Ramos (cell line): Measurements from ENCODE around the gene MYL4.
"Not testable (repeated sequence)": the region's sequence is repeated elsewhere in the genome, so short reads cannot be mapped to it uniquely, and the experiment has no call there.

ENCODE experiments used
- in situ Hi-C: fragments of 300-500 bp; cut with MboI; formaldehyde crosslinking; loops from one replicate; pipeline ENCODE4 v1.14.3; 2022; ENCODE audit warnings: low sequenced_read_pairs; ENCODE audit not compliant: unreplicated experiment

Gene MYL4

DNA sequence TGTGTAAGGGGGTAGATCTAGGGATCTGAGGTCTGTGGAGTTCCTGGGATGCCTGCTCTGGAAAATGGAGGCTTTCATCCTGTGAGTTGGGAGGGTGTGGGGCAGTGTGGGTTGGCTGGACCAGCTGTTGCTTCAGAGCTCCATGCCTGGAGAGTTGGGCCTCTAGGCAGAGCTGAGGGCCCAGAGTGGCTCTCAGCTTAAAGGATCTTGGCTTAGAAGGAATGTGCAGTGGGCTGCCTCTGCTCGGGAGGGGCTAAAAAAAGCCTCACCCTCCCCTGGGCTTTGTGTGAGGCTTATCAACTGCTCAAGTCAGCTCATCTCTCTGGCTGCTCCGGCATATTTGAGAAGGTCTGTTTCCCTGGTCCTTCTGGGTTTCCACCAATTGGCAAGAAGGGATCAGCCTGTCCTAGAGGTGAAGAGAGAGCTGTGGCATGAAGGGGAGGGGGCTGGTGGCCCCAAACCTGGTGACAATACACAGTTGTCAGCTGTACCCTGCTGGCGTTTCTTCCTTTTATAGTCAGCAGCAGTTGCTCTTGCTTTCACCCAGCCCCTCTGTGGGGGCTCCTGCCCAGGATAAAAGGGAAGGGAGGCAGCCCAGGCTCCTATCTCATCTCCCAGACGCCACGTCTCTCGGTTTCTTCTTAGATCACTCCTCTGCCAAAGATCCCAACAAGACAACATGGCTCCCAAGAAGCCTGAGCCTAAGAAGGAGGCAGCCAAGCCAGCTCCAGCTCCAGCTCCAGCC, at the start of gene MYL4:
MYL4 (plus strand) TSS at position 605 of the 745 bp plus-strand sequence; CDS start at position 680, 75 bp downstream.
- in situ Hi-C loops = no loop called here

DNA sequence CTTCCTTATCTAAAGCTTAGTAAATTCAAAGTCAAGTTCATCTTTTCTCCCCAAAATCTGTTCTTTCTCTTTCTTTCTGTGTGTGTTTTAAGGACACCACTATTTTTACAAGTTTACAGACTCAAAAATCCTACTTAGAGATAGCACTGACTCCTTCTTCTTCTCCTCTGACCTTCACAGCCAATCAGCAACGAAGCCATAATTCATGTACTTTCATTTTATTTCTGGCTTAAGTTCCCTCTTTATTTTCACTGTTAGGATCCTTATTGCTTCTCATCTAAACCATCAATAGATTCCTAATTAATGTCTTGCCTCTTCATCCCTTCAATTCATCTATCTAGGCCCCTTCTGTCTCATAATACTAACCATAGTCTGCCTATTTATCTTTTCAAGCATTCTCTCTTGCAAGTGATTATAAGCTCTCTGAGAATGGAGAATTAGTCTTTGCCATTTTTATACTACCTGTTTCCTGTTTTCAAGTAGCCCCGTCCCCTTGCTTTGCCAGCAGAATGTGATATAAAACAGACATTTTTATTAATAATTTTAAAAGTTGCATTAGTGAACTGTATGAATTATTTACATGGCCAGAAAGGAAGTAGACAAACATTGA, 47.0 kb upstream of the MYL4 start:
- in situ Hi-C loops = no loop called here

DNA sequence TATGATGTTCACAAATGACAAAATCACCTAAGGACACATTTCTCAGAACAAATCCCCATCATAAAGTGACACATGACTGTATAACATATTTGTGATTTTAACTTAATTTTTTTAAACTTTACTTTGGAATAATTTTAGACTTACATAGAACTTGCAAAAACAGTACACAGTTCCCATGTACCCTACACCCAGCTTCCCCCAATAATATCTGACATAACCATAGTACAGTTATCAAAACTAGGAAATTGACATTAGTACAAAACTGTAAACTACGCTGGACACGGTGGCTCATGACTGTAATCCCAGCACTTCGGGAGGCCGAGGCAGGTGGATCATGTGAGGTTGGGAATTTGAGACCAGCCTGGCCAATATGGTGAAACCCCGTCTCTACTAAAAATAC, 44.9 kb upstream of the MYL4 start:
- in situ Hi-C loops = no loop called here

DNA sequence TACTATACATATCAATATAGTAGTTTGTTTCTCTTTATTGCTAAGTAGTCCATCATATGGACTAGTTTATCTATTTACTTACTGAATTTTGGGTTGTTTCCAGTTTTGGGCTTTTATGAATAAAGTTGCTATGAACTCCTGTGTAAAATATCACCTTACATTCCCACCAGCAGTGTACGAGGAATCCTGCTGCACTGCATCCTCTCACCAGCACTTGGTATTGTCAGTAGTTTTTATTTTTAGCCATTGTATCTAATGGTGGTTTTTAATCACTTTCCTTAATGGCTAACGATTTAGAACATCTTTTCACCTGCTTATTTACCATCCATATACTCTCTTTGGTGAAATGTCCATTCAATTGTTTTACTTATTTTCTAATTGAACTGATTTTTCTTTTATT, 44.0 kb upstream of the MYL4 start:
- in situ Hi-C loops = no loop called here

DNA sequence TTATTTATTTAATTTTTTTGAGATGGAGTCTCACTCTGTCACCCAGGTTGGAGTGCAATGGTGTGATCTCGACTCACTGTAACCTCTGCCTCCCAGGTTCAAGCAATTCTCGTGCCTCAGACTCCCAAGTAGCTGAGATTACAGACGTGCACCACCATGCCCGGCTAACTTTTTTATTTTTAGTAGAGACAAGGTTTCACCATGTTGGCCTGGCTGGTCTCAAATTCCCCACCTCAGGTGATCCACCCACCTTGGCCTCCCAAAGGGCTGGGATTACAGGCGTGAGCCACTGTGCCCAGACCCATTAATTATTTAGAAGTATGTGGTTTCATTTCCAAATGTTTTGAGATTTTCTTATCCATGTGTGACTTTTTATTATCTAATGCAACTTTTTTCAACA, 42.3 kb upstream of the MYL4 start:
- in situ Hi-C loops = not testable (repeated sequence)

DNA sequence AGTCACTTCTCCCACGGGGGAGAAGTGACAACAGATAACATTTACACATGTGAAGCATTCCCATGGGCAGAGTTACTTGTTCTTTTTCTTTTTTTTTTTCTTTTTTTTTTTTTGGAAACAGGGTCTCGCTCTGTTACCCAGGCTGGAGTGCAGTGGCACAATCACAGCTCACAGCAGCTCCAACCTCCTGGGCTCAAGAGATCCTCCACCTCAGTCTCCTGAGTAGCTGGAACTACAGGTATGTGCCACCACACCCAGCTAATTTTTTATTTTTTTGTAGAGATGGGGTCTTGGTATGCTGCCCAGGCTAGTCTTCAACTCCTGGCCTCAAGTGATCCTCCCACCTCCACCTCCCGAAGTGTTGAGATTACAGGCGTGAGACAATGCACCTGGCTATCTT, 40.3 kb upstream of the MYL4 start:
- in situ Hi-C loops = not testable (repeated sequence)

DNA sequence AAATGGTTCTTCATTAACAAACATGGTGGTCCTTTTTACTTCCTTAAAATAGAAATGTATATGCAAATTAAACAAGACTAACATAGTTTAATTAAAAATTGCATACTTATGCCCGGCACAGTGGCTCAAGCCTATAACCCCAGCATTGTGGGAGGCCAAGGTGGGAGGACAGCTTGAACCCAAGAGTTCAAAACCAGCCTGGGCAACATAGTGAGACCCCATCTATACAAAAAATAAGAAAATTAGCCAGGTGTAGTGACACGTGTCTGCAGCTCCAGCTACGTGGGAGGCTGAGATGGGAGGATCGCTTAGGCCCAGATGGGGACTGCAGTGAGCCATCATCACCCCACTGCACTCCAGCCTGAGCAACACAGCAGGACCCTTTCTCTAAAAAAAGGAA, 38.4 kb upstream of the MYL4 start:
- in situ Hi-C loops = no loop called here

DNA sequence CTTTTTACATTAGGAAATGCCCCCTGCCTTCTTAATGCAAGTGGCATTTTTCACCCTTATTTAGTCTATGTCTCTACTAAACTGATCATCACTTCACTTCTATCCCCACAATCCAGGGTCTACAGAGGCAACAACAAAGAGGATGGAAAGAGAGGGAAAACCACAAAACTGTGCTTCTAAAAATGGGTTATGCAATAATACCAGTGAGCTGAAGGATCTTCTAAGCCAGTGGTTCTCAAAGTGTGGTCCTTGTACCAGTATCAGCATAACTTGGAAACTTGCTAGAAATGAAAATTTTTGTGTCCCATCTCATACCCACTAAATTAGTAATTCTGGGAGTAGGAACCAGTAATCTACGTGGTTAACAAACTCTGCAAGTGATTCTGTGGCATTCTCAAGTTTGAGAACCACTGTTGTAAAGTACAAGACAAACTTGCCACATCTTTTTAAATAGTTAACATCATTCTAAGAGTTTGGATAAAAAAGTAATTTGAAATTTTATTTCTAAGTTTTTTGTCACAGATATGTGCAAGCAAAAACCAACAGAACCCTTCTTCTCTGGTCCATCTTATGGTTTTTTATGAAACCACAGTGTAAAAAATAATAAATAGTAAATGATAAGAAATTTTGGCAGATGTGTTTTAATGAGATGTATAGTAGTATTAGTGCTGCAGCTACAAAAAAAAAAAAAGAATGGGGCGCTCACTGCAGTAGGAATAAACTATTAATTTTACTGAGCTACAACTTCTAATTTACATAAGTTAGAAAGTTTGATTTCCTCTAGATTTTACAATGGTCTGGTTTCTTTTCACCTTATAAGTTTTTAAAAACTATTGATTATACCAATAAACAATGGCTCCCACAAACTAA, 36.2 kb upstream of the MYL4 start:
- in situ Hi-C loops = no loop called here

DNA sequence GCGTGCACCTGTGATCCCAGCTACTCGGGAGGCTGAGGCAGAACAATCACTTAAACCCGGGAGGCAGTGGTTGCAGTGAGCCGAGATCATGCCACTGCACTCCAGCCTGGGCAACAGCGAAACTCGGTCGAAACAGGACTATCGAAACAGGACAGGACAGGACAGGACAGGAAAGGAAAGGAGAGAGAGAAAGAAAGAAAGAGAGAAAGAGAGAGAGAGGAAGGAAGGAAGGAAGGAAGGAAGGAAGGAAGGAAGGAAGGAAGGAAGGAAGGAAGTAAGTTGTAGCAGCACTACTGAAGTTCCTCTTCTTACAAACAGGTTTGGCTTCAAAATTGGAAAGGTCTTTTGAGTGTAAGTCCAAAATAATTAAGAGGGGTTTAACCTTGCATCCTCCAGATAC, 34.3 kb upstream of the MYL4 start:
- in situ Hi-C loops = not testable (repeated sequence)

DNA sequence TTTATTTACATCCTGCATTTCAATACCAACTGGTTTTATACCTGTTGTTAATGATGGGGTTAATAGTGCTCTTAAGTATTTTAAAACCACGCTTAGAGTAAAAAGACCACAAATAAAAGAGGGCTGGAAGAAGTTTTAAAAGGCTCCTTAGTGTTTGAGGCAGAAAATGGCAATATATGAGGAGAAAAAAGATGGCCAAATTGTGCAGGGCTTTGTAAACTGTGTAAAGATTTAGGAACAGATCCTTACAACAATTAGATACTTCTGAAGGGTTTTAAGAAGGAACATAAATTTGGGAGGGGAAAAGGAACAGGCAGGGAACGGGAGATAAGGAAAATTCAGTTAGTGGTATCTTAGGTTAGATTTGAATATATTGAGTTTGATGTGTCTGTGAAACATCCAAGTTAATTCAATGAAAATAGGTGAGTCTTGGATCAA, 32.7 kb upstream of the MYL4 start:
- in situ Hi-C loops = no loop called here

DNA sequence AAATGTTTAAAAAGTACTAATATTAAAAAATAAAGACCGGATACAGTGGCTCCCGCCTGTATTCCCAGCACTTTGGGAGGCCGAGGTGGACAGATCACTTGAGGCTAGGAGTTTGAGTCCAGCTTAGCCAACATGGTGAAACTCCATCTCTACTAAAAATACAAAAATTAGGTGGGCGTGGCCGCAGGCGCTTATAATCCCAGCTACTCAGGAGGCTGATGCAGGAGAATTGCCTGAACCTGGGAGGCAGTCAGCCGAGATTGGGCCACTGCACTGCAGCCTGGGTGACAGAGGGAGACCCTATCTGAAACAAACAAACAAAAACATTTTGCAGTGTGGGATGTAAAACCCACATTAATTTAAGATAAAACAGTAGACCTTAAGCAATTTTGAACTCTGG, 31.9 kb upstream of the MYL4 start:
- in situ Hi-C loops = no loop called here

DNA sequence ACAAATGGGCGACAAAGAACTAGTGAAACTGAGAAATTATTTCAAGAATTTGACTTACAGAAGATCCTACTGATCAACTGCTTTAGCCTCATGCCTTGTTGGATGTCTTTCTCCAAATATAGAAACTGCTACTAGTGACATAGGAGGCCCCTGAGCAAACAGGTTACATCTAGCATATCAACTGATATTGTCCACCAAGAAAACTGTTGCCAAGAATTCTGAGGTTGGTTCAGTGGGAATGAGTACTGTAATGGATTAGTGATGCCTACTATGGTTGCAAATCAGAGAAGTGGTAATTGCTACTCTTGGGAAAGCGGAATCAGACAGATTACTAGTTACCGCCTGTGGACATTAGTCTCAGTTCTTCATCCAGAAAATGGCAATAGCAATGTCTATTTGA, 30.0 kb upstream of the MYL4 start:
- in situ Hi-C loops = no loop called here

DNA sequence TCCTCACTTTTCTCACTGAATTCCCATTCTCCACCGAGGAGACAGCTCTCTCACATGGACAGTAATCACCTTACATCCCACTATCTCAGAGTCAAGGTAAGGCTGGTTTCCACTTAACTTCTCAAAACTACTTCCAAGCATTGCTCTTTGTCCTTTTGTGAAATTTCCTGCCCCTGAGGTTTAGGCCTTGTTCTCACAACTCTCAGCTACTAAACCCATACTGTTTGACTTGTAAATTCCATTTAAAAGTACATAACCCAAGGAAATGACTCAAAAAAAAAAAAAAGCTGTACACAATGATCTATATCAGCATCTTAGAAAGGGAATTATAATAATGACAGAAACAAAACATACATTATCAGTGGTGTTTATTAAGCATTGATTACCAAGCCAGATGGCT, 28.8 kb upstream of the MYL4 start:
- in situ Hi-C loops = no loop called here

DNA sequence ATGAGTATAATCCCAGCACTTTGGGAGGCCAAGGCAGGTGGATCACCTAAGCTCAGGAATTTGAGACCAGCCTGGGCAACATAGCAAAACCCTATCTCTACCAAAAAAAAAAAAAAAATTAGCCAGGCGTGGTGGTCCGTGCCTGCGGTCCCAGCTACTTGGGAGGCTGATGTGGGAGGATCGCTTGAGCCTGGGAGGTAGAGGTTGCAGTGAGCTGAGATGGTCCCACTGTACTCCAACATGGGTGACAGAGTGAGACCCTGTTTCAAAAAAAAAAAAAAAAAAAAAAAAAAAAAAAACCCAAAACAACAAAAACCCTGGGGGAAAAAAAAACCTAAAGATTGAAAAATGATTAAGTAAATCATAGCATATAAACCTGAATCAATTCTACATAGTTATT, 28.2 kb upstream of the MYL4 start:
- in situ Hi-C loops = not testable (repeated sequence)

DNA sequence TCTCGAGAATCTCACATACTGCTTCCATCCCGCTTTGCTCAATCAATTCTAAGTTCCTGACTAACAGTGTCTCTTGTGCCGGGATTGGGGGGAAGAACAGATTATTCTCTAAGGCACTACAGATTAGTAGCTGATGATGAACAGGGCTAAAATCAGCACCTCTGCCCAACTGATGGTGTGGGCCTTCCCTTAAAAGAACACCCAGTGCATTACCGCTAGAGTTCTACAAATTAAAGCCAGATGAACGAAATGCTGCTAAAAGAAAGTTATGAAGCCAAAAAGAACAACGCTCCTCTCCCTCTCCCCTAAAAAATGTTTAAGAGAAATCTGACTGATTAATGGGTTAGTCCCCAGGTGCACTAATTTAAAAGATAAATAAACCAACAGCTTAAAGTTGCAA, 24.5 kb upstream of the MYL4 start:
- in situ Hi-C loops = no loop called here

DNA sequence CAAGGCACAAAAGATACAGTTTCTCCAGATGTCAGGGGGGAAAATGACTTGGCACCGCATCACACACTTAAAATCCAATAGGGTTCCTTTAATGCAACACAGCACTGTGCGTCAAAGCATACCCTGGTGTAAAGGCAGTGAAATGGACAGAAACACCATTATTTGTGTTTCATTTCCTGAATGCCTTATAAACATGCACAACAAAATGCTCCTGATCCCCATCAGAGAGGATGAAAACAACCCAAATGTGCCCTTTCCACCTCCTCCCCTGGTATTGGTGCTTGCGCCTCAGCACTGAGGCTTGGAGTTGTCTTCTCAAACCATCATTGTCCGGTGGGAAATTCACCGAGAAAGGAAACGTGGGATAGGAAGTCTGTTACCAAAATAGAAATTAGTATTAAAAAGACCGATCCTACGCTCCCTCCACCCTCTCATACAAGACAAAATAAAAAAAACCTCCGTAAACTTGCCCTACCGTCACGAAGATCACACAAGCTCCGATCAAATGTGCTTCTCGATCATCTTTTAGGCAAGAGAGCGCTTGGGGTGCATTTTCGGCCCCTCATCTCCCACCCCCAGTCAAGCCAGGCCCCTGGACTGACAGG, 20.8 kb upstream of the MYL4 start:
- in situ Hi-C loops = no loop called here

DNA sequence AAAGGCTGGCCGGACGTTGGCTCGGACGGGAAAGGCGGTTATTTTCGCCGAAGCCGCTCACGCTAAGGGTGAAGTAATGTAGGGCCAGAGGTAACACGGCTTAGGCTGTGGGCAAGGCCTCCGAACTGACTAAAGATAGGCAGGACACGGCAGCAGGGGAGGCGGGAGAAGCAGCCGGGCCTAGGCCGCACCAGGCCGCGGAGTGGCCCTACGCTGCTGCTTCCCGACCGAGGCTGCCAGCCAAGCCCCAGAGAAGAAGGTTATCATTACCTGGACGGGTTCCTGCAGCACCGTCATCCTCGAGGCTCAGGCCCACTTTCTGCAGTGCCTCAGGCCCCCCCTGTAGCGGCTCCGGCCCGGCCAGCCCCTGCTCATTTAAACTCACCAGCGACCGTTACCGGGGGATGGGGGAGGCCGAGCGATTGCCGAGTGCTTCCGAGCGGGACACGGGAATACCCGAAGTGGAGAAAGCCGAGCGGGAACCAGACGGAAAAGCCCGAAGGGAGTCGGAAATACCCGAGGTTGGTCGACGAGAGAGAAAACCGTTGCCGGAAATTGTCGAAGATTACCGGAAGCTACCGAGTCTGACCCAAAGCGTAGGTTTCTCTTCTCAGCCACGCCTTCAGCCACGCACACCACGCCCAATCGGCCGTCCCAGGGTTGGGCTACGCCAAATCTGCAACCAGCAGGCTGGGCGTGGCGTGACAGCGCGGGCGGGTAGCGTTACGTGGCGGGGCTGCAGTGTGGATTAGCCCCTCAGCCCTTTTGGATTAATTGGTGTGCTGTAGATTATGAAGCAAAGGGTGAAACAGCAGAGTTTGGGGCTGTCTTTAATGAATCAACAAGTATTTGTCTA, 20.0 kb upstream of the MYL4 start, which contains the start of gene CDC27:
CDC27 (minus strand) TSS at position 420 of the 856 bp plus-strand sequence; CDS start at position 297, 123 bp downstream.
- in situ Hi-C loops = no loop called here

DNA sequence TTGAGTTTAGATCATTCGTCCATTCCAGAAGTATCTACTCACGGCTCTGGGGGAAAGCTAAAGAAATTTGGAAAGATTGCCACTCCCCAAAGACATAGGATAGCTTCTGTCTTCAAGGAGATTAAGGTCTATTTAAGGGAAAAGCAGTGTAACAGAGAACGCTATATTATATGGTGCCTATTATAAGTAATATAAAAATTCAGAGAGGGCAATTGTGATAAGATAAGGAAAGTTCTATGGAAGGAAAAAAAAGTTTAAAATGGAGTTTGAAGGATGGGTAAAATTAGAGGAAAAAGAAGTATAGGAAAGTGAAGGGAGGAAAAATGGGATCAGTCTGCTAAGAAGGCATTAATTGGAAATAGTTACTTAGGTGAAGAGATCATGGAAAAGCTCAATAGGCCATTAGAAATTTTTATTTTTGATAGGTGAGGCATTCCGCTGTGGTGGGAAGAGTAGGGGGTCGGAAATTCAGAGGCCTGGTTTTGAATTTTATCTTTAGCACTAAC, 19.4 kb upstream of the MYL4 start:
- in situ Hi-C loops = no loop called here

DNA sequence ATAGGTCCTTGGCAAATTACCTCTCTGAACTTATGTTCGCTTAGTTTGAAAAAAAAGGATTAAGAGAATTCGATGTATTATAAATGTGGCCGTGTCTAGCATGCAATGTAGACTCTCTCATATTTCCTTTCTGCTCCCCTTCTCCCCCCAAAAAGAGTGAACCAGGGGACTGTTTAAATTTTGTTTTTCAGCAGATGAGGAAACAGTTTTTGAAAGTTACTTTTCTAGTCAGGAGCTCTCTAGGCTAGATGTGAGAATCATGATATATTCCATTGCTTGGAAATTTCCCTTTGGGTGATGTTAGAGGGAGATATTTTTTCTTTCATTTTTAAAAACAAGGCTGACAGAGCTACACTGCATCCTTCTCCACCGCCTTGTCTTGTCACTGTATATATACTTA, 18.9 kb upstream of the MYL4 start:
- in situ Hi-C loops = no loop called here

DNA sequence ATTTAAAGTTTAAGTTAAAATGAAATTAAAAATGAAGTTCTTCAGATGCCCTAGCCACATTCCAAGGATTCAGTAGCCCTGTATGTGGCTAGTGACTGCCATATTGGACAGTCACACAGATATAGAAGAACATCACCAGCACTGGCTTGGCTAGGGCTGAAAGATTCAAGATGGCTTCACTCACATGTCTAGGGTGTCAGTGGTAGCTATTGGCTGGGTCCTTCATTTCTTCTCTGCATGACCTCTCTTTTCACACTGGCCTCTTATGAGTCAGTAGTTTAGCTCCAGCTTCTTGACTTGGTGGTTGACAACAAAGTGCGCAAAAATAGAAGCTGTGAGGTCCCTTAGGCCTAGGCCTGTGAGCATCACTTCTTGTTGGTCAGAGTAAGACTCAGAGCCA, 18.4 kb upstream of the MYL4 start:
- in situ Hi-C loops = no loop called here
